ENCODE results near the gene FHOD1.

DNA sequence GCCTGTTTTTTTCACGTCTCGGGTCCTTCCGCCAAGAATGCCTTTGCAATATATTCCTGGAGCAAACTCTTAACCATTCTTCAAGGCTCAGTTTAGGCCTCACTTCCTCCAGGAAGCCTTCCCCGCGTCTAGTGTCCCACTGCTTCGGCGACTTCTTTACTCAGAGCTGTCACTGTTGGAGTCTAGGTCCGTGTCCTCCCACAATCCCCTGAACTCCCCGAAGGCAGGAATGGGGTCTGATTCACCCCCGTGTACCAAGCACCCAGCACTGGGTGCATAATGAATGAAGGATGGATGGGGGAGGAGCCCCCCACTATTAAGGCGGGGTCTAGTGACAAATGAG is 64.0 kb downstream of the FHOD1 start:
- TF ChIP-seq POLR2A (IDR thresholded peaks at IDR 0.05; ENCODE audit: low read depth, low read length): no peak
- no peak for TF ChIP-seq SMC3 (IDR thresholded peaks at IDR 0.05; ENCODE audit: low read depth, low read length)
